BJ (cell line): ENCODE results near the gene FBLIM1. TPM values are rescaled to one million over a fixed set of nuclear protein-coding genes. Genes with fewer than 3 reads are reported as not detected.

Experiments
- CTCF ChIA-PET: fragments of 350-600 bp; formaldehyde crosslinking; extraction: SDS; loops from one replicate; lab custom pipeline; 2021; ENCODE audit warnings: antibody characterized with exemption, inconsistent platforms; lab: Yijun Ruan, JAX
- POLR2A ChIA-PET: fragments of 300-600 bp; sonication (Branson Sonifier 250); formaldehyde crosslinking; extraction: SDS; loops from one replicate; lab custom pipeline; 2021; ENCODE audit warnings: antibody characterized with exemption; lab: Charles Lee
- DNase-seq: peaks from one replicate; pipeline ENCODE4 v3.0.0-alpha.2; 2011; ENCODE audit warnings: low read depth
- H3K27me3 ChIP-seq: 2 replicates; pipeline ENCODE4 v1.6.0; 2011; ENCODE audit warnings: low read length; ENCODE audit not compliant: control insufficient read depth, insufficient read depth
- H3K36me3 ChIP-seq: 2 replicates; pipeline ENCODE4 v1.5.1; 2011; ENCODE audit warnings: low read length; ENCODE audit not compliant: control insufficient read depth, insufficient read depth
- H3K4me3 ChIP-seq: 2 replicates; pipeline ENCODE4 v1.5.1; 2011; ENCODE audit warnings: low read depth, mild to moderate bottlenecking, control low read depth, low read length
- polyA plus RNA-seq: library from polyadenylated mRNA; depleted of rRNA; stranded (reverse); fragments of >200 nt; gene quantifications from 2 replicates; pipeline ENCODE4 v1.2.3, GENCODE V29; 2011
- TF ChIP-seq, protein P1 (sequence below): IDR thresholded peaks from 2 replicates; pipeline ENCODE4 v1.5.1; 2011; ENCODE audit warnings: low read depth, mild to moderate bottlenecking, control low read depth, inconsistent platforms, low read length, moderate library complexity; ENCODE audit not compliant: insufficient read depth

Gene FBLIM1
- polyA plus RNA-seq, 1 experiment, result 254 TPM

DNA sequence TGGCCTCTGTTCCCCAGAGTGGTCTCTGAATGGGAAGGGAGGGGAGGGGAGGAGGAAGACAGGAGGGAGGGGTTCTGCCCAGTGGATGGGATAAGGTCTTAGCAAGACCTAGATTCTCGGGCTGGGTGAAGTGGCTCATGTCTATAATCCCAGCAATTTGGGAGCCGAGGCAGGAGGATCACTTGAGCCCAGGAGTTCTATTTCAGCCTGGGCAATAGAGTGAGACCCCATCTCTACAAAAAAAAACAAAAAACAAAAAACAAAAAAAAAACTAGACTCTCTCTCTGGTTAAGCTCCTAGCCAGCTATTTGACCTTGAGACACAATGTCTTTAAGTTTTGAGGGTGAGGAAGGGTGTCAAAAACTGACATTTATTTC is 37.5 kb downstream of the FBLIM1 start:
- no peaks in the 10 kb centered on the region for H3K27me3 ChIP-seq
- ChIA-PET POLR2A (interaction anchor here (0.9 kb wide), 1 partner anchor 38 kb away, joined by 25 read pairs; no protein-coding TSS in a partner anchor), CTCF (interaction anchor here (1.0 to 3.5 kb wide), 2 partner anchors 20 to 202 kb away, joined by 3 to 18 read pairs; no protein-coding TSS in a partner anchor)
- H3K36me3 ChIP-seq, result no peaks in the 10 kb centered on the region
- TF ChIP-seq, protein P1, sequence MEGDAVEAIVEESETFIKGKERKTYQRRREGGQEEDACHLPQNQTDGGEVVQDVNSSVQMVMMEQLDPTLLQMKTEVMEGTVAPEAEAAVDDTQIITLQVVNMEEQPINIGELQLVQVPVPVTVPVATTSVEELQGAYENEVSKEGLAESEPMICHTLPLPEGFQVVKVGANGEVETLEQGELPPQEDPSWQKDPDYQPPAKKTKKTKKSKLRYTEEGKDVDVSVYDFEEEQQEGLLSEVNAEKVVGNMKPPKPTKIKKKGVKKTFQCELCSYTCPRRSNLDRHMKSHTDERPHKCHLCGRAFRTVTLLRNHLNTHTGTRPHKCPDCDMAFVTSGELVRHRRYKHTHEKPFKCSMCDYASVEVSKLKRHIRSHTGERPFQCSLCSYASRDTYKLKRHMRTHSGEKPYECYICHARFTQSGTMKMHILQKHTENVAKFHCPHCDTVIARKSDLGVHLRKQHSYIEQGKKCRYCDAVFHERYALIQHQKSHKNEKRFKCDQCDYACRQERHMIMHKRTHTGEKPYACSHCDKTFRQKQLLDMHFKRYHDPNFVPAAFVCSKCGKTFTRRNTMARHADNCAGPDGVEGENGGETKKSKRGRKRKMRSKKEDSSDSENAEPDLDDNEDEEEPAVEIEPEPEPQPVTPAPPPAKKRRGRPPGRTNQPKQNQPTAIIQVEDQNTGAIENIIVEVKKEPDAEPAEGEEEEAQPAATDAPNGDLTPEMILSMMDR, result no peak
- H3K4me3 ChIP-seq, result no peak overlapping the region
- DNase-seq, result no peak

DNA sequence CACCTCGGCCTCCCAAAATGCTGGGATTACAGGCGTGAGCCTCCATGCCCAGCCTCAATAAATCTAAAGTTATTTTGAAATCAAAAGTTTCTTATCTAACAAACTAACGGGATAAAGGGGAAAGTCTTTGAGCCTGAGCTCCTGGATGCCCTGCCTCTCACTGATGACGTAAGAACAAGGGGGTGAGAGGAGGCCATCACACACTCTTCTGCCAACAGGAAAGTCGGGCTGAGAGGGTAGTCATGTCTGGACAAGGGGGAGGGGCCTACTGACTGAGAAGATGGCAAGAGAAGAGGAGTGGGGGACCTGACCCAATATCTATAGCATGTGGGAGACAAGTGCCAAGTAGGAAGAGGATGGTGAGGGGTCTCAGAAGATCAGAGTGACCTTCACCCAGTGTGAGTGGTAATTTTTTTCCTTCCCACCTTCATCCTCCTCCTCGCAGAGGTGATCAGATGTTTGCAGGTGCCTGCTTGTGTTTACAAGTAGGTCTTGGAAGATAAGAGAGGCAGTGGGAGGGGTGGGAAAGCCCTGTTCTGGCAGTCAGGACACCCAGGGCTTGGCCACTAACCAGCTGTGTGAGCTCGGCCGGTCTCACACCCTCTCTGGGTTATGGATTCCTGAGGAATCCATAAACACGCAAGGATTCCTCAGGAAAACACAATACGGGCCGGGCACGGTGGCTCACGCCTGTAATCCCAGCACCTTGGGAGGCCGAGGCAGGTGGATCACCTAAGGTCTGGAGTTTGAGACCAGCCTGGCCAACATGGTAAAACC is 39.2 kb downstream of the FBLIM1 start:
- Histone ChIP-seq H3K4me3 (no peak overlapping the region), H3K36me3 (no peaks in the 10 kb centered on the region), H3K27me3 (no peaks in the 10 kb centered on the region)
- CTCF ChIA-PET, result no interaction called here
- TF ChIP-seq, protein P1, result no peak
- no peak for DNase-seq
- POLR2A ChIA-PET, result no interaction called here

DNA sequence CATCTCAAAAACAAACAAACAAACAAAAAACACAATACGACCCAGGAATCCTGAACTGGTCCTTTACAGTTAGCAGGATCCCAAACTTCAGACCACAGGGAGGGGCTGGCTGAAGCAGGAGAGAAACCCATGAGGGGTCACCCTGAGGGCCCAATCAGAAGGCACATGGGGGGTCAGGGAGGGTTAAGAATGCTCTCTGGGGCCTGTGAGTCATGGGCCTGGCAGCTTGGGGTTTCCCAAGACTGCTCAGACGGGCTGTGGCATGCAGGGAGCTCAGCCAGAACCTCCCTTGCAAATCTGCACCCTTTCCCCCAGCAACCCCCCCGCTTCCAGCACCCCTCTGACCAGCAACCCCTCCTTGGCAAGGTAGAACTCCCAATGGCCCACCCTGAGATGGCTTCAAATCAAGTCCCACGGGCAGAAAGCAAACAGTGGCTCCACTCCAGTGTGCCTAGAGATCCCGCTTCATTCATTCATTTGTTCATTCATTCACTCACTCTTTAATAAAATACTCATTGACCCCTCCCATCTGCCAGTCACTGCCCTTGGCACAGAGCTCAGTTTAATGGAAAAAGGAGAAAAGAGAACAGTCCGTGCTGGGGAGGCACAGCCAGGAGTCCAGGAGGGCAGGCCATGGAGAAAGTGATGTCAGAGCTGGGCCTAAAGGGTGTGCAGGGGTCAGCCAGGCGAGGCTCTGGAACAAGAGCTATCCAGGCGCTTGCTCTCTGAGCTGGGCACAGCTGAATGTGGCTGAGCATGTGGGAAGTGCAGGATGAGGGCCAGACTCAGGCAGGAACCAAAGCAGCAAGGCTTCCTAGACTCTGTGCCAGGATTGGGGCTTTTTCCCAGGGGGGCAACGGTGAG is 40.6 kb downstream of the FBLIM1 start:
- DNase-seq, result peak; percentile 84
- Histone ChIP-seq H3K4me3 (no peak overlapping the region), H3K27me3 (no peaks in the 10 kb centered on the region), H3K36me3 (no peaks in the 10 kb centered on the region)
- CTCF ChIA-PET, result interaction anchor here (0.6 to 6.1 kb wide), 7 partner anchors 11 to 215 kb away, joined by 3 to 26 read pairs (median 3); no protein-coding TSS in a partner anchor
- POLR2A ChIA-PET, result no interaction called here
- TF ChIP-seq, protein P1, result no peak

DNA sequence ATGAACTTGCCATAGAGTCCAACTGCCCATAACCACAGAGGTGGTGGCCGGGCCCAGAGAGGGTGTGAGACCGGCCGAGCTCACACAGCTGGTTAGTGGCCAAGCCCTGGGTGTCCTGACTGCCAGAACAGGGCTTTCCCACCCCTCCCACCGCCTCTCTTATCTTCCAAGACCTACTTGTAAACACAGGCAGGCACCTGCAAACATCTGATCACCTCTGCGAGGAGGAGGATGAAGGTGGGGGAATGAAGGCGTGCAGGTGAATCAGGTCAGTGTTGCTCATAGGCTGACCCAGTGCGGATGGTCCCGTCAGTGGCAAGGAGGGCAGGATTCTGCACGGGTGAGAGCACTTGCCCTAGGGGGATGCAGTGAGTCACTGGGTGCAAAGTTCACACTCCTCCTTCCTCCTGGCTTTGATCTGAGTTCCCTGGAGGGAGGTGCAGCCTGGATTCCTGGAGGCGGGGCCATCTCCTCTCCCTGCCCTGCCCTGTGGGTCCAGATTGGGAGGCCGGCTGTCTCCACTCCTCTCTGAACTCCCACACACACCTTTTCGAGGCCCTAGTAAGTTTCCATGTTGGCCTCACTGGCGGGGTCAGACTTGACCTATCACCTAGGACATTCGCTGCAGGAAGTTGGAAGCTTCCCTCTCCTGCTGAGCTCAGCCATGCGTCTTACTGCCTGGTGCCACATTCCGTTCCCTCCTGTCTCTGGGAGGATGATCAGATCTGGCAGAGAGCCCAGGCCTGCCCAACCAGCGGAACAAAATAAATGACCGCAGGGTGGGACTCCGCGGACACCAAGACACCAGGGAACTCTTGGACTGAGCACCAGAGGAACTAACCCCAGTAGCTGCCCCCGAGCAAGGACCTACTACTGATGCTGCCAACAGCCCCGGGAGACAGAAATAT is 41.6 kb downstream of the FBLIM1 start:
- TF ChIP-seq, protein P1, result no peak
- no peaks in the 10 kb centered on the region for H3K27me3 ChIP-seq
- POLR2A ChIA-PET, result interaction anchor here (1.4 kb wide), 1 partner anchor 36 kb away, joined by 3 read pairs; no protein-coding TSS in a partner anchor
- no peak for DNase-seq
- no peaks in the 10 kb centered on the region for H3K36me3 ChIP-seq
- CTCF ChIA-PET, result interaction anchor here (0.6 to 6.1 kb wide), 7 partner anchors 9 to 209 kb away, joined by 3 to 26 read pairs (median 4); no protein-coding TSS in a partner anchor
- H3K4me3 ChIP-seq, result no peak overlapping the region
